ENCODE measurements around the gene REEP3. TPM values are rescaled to one million over a fixed set of nuclear protein-coding genes. Genes with fewer than 3 reads are reported as not detected.

Gene REEP3
- polyA plus RNA-seq, 1 donor from 2014 or later: 6.9 TPM

DNA sequence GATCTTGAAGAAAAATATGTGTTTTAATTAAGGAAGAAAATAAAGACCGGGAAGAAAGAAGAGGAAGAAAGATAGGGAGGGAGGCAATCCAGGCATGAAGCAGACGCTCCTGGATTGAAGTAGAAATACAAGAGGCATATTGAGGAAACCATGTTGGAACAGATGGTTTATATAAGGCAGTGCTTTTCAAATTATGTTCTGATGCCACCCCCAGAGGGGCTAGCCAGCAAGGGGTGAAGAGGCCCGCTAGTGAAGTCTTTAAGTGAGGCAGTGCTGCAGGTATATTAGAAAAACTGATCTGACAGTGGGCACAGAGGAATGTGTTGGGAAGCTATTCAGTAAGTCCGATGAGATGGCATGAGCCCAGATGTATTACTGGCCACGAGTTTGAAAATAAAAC lies 40.1 kb downstream of the REEP3 start:
- H2AFZ ChIP-seq (ENCODE audit: low read depth, low read length): no peak overlapping the region
- H3K27me3 ChIP-seq (ENCODE audit: insufficient read depth, low read depth, low read length): no peaks in the 10 kb centered on the region
- H4K20me1 ChIP-seq (ENCODE audit: insufficient read depth): no peaks in the 10 kb centered on the region
- H3K4me2 ChIP-seq (ENCODE audit: low read length): no peak overlapping the region
- no peak overlapping the region for H3K9ac ChIP-seq (ENCODE audit: low read length)
- H3K4me3 ChIP-seq (ENCODE audit: low read length): no peak overlapping the region
- no peak overlapping the region for H3K27ac ChIP-seq (ENCODE audit: low read length)
- no peak for TF ChIP-seq EP300 (conservative IDR thresholded peaks at IDR 0.05; ENCODE audit: poor library complexity, severe bottlenecking)
- H3K36me3 ChIP-seq (ENCODE audit: insufficient read depth, low read length): no peaks in the 10 kb centered on the region
- no peaks in the 10 kb centered on the region for H3K9me2 ChIP-seq (ENCODE audit: insufficient read depth, low read length)
- H3K79me2 ChIP-seq (replicated peaks; ENCODE audit: insufficient read depth, low read length): peaks cover 26% of the 10 kb centered on the region
- no peaks in the 10 kb centered on the region for H3F3A ChIP-seq (ENCODE audit: insufficient read depth, low read length, poor library complexity, severe bottlenecking)
- no peaks in the 10 kb centered on the region for H3K9me3 ChIP-seq (ENCODE audit: low read length)

DNA sequence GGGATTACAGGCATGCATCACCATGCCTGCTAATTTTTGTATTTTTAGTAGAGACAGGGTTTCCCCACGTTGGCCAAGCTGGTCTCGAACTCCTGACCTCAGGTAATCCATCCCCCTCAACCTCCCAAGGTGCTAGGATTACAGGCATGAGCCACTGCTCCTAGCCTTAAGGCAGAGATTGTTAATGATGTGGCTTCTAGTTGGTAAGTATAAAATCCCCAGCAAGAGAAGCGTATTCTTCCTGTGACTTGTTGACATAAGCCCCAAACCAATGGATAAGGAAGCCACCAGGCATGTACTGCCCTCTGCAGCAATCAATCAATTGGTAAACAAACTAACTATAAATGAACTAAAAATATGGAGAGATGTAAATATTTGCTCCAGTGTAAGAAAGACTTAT lies 41.2 kb downstream of the REEP3 start:
- H3K79me2 ChIP-seq (replicated peaks; ENCODE audit: insufficient read depth, low read length): peaks cover 25% of the 10 kb centered on the region
- no peaks in the 10 kb centered on the region for H3K9me3 ChIP-seq (ENCODE audit: low read length)
- no peak overlapping the region for H3K4me3 ChIP-seq (ENCODE audit: low read length)
- H3F3A ChIP-seq (ENCODE audit: insufficient read depth, low read length, poor library complexity, severe bottlenecking): no peaks in the 10 kb centered on the region
- no peak overlapping the region for H3K4me2 ChIP-seq (ENCODE audit: low read length)
- no peaks in the 10 kb centered on the region for H3K36me3 ChIP-seq (ENCODE audit: insufficient read depth, low read length)
- no peak overlapping the region for H2AFZ ChIP-seq (ENCODE audit: low read depth, low read length)
- no peak overlapping the region for H3K9ac ChIP-seq (ENCODE audit: low read length)
- TF ChIP-seq POLR2AphosphoS5 (IDR thresholded peaks at IDR 0.05) (no peak), EZH2 (IDR thresholded peaks at IDR 0.05; ENCODE audit: borderline replicate concordance, insufficient read depth, low read length, poor library complexity, severe bottlenecking) (no peak), EP300 (conservative IDR thresholded peaks at IDR 0.05; ENCODE audit: poor library complexity, severe bottlenecking) (no peak), RAD21 (conservative IDR thresholded peaks at IDR 0.05) (no peak), SMC3 (conservative IDR thresholded peaks at IDR 0.05; ENCODE audit: poor library complexity) (no peak), MXI1 (conservative IDR thresholded peaks at IDR 0.05; ENCODE audit: poor library complexity, severe bottlenecking) (no peak), TAF1 (IDR thresholded peaks at IDR 0.05; ENCODE audit: low read depth) (no peak)
- TF ChIP-seq, protein P1, sequence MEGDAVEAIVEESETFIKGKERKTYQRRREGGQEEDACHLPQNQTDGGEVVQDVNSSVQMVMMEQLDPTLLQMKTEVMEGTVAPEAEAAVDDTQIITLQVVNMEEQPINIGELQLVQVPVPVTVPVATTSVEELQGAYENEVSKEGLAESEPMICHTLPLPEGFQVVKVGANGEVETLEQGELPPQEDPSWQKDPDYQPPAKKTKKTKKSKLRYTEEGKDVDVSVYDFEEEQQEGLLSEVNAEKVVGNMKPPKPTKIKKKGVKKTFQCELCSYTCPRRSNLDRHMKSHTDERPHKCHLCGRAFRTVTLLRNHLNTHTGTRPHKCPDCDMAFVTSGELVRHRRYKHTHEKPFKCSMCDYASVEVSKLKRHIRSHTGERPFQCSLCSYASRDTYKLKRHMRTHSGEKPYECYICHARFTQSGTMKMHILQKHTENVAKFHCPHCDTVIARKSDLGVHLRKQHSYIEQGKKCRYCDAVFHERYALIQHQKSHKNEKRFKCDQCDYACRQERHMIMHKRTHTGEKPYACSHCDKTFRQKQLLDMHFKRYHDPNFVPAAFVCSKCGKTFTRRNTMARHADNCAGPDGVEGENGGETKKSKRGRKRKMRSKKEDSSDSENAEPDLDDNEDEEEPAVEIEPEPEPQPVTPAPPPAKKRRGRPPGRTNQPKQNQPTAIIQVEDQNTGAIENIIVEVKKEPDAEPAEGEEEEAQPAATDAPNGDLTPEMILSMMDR (IDR thresholded peaks at IDR 0.05; ENCODE audit: poor library complexity, severe bottlenecking): no peak
- TF ChIP-seq, protein P2, sequence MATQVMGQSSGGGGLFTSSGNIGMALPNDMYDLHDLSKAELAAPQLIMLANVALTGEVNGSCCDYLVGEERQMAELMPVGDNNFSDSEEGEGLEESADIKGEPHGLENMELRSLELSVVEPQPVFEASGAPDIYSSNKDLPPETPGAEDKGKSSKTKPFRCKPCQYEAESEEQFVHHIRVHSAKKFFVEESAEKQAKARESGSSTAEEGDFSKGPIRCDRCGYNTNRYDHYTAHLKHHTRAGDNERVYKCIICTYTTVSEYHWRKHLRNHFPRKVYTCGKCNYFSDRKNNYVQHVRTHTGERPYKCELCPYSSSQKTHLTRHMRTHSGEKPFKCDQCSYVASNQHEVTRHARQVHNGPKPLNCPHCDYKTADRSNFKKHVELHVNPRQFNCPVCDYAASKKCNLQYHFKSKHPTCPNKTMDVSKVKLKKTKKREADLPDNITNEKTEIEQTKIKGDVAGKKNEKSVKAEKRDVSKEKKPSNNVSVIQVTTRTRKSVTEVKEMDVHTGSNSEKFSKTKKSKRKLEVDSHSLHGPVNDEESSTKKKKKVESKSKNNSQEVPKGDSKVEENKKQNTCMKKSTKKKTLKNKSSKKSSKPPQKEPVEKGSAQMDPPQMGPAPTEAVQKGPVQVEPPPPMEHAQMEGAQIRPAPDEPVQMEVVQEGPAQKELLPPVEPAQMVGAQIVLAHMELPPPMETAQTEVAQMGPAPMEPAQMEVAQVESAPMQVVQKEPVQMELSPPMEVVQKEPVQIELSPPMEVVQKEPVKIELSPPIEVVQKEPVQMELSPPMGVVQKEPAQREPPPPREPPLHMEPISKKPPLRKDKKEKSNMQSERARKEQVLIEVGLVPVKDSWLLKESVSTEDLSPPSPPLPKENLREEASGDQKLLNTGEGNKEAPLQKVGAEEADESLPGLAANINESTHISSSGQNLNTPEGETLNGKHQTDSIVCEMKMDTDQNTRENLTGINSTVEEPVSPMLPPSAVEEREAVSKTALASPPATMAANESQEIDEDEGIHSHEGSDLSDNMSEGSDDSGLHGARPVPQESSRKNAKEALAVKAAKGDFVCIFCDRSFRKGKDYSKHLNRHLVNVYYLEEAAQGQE (IDR thresholded peaks at IDR 0.05; ENCODE audit: borderline replicate concordance): no peak
- H4K20me1 ChIP-seq (ENCODE audit: insufficient read depth): no peaks in the 10 kb centered on the region
- H3K27ac ChIP-seq (ENCODE audit: low read length): no peak overlapping the region
- H3K9me2 ChIP-seq (ENCODE audit: insufficient read depth, low read length): no peaks in the 10 kb centered on the region
- H3K27me3 ChIP-seq (ENCODE audit: insufficient read depth, low read depth, low read length): no peaks in the 10 kb centered on the region

DNA sequence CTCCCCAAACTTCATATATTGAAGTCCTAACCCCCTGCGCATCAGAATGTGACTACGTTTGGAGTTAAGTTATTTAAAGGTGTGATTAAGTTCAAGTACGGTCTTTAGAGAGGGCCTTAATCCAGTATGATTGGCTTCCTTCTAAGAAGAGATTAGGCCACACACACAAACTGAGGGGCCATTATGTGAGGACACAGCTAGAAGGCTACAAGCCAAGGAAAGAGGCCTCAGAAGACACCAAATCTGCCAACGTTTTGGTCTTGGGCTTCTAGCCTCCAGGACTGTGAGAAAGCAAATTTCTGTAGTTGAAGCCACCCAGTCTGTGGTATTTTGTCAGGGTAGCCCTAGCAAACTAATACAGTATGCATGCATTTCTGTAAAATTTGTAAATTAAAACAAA lies 41.7 kb downstream of the REEP3 start:
- Histone ChIP-seq H3F3A (ENCODE audit: insufficient read depth, low read length, poor library complexity, severe bottlenecking) (no peaks in the 10 kb centered on the region), H3K36me3 (ENCODE audit: insufficient read depth, low read length) (no peaks in the 10 kb centered on the region), H3K4me3 (ENCODE audit: low read length) (no peak overlapping the region), H4K20me1 (ENCODE audit: insufficient read depth) (no peaks in the 10 kb centered on the region), H2AFZ (ENCODE audit: low read depth, low read length) (no peak overlapping the region), H3K4me2 (ENCODE audit: low read length) (no peak overlapping the region), H3K9me2 (ENCODE audit: insufficient read depth, low read length) (no peaks in the 10 kb centered on the region), H3K9ac (ENCODE audit: low read length) (no peak overlapping the region), H3K27ac (ENCODE audit: low read length) (no peak overlapping the region), H3K27me3 (ENCODE audit: insufficient read depth, low read depth, low read length) (no peaks in the 10 kb centered on the region), H3K79me2 (replicated peaks; ENCODE audit: insufficient read depth, low read length) (peaks cover 20% of the 10 kb centered on the region), H3K9me3 (ENCODE audit: low read length) (no peaks in the 10 kb centered on the region)
- TF ChIP-seq, protein P1 (IDR thresholded peaks at IDR 0.05; ENCODE audit: poor library complexity, severe bottlenecking): no peak
- TF ChIP-seq, protein P2 (IDR thresholded peaks at IDR 0.05; ENCODE audit: borderline replicate concordance): no peak
- TF ChIP-seq TAF1 (IDR thresholded peaks at IDR 0.05; ENCODE audit: low read depth): no peak
- no peak for TF ChIP-seq EP300 (conservative IDR thresholded peaks at IDR 0.05; ENCODE audit: poor library complexity, severe bottlenecking)
- no peak for TF ChIP-seq POLR2AphosphoS5 (IDR thresholded peaks at IDR 0.05)
- no peak for TF ChIP-seq MXI1 (conservative IDR thresholded peaks at IDR 0.05; ENCODE audit: poor library complexity, severe bottlenecking)
- TF ChIP-seq EZH2 (IDR thresholded peaks at IDR 0.05; ENCODE audit: borderline replicate concordance, insufficient read depth, low read length, poor library complexity, severe bottlenecking): no peak
- TF ChIP-seq SMC3 (conservative IDR thresholded peaks at IDR 0.05; ENCODE audit: poor library complexity): no peak
- TF ChIP-seq RAD21 (conservative IDR thresholded peaks at IDR 0.05): no peak
